A549 (cell line): ENCODE data around the gene ABCC3. TPM values are rescaled to one million over a fixed set of nuclear protein-coding genes. Genes with fewer than 3 reads are reported as not detected.

Experiments
- ATAC-seq, 2 experiments: fragments of 200-7000 bp in 1 of 2; fragments of >200 bp in 1 of 2; cut with Nextera tagmentation in 1 of 2; cut with Tn5 transposase in 1 of 2; 3 replicates each; pipeline versions ENCODE4 v1.8.0 to v1.9.1; 2018 to 2020; ENCODE audit warnings: mild to moderate bottlenecking in 1 of 2, moderate library complexity in 1 of 2
- CTCF ChIA-PET: fragments of 300-600 bp; sonication (Branson Sonifier 250); formaldehyde crosslinking; extraction: SDS; loops from one replicate; lab custom pipeline; 2021; ENCODE audit warnings: antibody characterized with exemption, inconsistent platforms; lab: Yijun Ruan, JAX
- POLR2A ChIA-PET: fragments of 350-600 bp; formaldehyde crosslinking; extraction: SDS; loops from one replicate; lab custom pipeline; 2021; ENCODE audit warnings: antibody characterized with exemption, inconsistent platforms; lab: Yijun Ruan, JAX
- DNase-seq, 2 experiments: peaks; one replicate each; pipeline versions ENCODE4 v3.0.0 to v3.0.0-alpha.2; 2011 to 2016; ENCODE audit warnings: low read depth in 1 of 2, low spot score in 1 of 2
- FAIRE-seq: peaks from 2 replicates; lab custom pipeline; 2011; peaks lifted over from hg19 to GRCh38; lab: Jason Lieb, UNC
- H3K27ac ChIP-seq, 2 experiments: fragments of >200 bp; sonication (Bioruptor Twin); formaldehyde crosslinking; 3 replicates each; pipeline ENCODE4 v1.5.1; 2016 to 2017
- H3K4me1 ChIP-seq: fragments of >200 bp; sonication (Bioruptor Twin); formaldehyde crosslinking; 3 replicates; pipeline ENCODE4 v1.6.1; 2016
- H3K4me2 ChIP-seq: fragments of >200 bp; sonication (Bioruptor Twin); formaldehyde crosslinking; 3 replicates; pipeline ENCODE4 v1.6.1; 2016
- H3K4me3 ChIP-seq: fragments of >200 bp; sonication (Bioruptor Twin); formaldehyde crosslinking; 3 replicates; pipeline ENCODE4 v1.5.1; 2016
- H3K9me3 ChIP-seq: fragments of >200 bp; sonication (Bioruptor Twin); formaldehyde crosslinking; 3 replicates; pipeline ENCODE4 v1.6.1; 2016
- BHLHE40 ChIP-seq: IDR thresholded peaks from 2 replicates; pipeline ENCODE4 v1.6.1; 2012; ENCODE audit warnings: low read depth, low read length, inconsistent platforms
- CEBPB ChIP-seq, 2 experiments: fragments of >200 bp in 1 of 2; sonication (Bioruptor Twin) in 1 of 2; formaldehyde crosslinking in 1 of 2; IDR thresholded peaks; 2 replicates each; pipeline ENCODE4 v1.6.1; 2012 to 2016
- EHF ChIP-seq: fragments of 250-450 bp; sonication (Bioruptor Pico); IDR thresholded peaks from 2 replicates; pipeline ENCODE4 v1.5.0; 2020; ENCODE audit warnings: mild to moderate bottlenecking
- ESRRA ChIP-seq: fragments of 150-350 bp; IDR thresholded peaks from 2 replicates; pipeline ENCODE4 v1.6.1; 2014; ENCODE audit warnings: mild to moderate bottlenecking, low read length, borderline replicate concordance
- FOSB ChIP-seq: fragments of 250-450 bp; sonication (Bioruptor Pico); IDR thresholded peaks from 2 replicates; pipeline ENCODE4 v1.5.0; 2020; ENCODE audit warnings: mild to moderate bottlenecking, moderate library complexity
- FOSL2 ChIP-seq, 2 experiments: fragments of 450-650 bp in 1 of 2; fragments of >200 bp in 1 of 2; sonication (Bioruptor Twin) in 1 of 2; formaldehyde crosslinking; IDR thresholded peaks; 2 replicates each; pipeline versions ENCODE4 v1.5.0 to v1.6.1; 2016 to 2020; ENCODE audit warnings: mild to moderate bottlenecking in 1 of 2, moderate library complexity in 1 of 2
- FOXS1 ChIP-seq: fragments of 250-450 bp; sonication (Bioruptor Pico); IDR thresholded peaks from 2 replicates; pipeline ENCODE4 v1.5.0; 2020; ENCODE audit warnings: mild to moderate bottlenecking, moderate library complexity
- GATA3 ChIP-seq: IDR thresholded peaks from 2 replicates; pipeline ENCODE4 v1.6.1; 2012; ENCODE audit warnings: borderline replicate concordance
- HDAC2 ChIP-seq: fragments of 200-600 bp; sonication (generic); IDR thresholded peaks from 2 replicates; pipeline ENCODE4 v1.6.1; 2016
- HES2 ChIP-seq: fragments of >200 bp; sonication (Bioruptor Twin); formaldehyde crosslinking; IDR thresholded peaks from 2 replicates; pipeline ENCODE4 v1.6.1; 2016
- HOXA7 ChIP-seq: fragments of 250-450 bp; sonication (Bioruptor Pico); IDR thresholded peaks from 2 replicates; pipeline ENCODE4 v1.5.0; 2020; ENCODE audit warnings: mild to moderate bottlenecking, moderate library complexity
- HOXB13 ChIP-seq: fragments of 250-450 bp; sonication (Bioruptor Pico); IDR thresholded peaks from 2 replicates; pipeline ENCODE4 v1.5.0; 2020; ENCODE audit warnings: low read depth, mild to moderate bottlenecking, moderate library complexity
- HOXB5 ChIP-seq: fragments of 250-450 bp; sonication (Bioruptor Pico); IDR thresholded peaks from 2 replicates; pipeline ENCODE4 v1.5.0; 2020; ENCODE audit warnings: mild to moderate bottlenecking, moderate library complexity
- JUN ChIP-seq, 2 experiments: fragments of >200 bp; sonication (Bioruptor Twin); formaldehyde crosslinking; IDR thresholded peaks; 2 replicates in 1 of 2; 3 replicates in 1 of 2; pipeline ENCODE4 v1.6.1; 2016 to 2017
- JUNB ChIP-seq: fragments of >200 bp; sonication (Bioruptor Twin); formaldehyde crosslinking; IDR thresholded peaks from 2 replicates; pipeline ENCODE4 v1.6.1; 2016
- KDM5A ChIP-seq: fragments of 200-600 bp; sonication (generic); IDR thresholded peaks from 2 replicates; pipeline ENCODE4 v1.6.1; 2016; ENCODE audit warnings: antibody characterized with exemption, mild to moderate bottlenecking
- NPAS2 ChIP-seq: fragments of 250-450 bp; sonication (Bioruptor Pico); IDR thresholded peaks from 2 replicates; pipeline ENCODE4 v1.8.0; 2022; ENCODE audit warnings: mild to moderate bottlenecking, moderate library complexity, borderline replicate concordance
- POLR2A ChIP-seq: IDR thresholded peaks from 2 replicates; pipeline ENCODE4 v1.6.1; 2012; ENCODE audit warnings: mild to moderate bottlenecking, low read length
- POLR2AphosphoS2 ChIP-seq: conservative IDR thresholded peaks from 2 replicates; pipeline ENCODE4 v1.6.1; 2012; ENCODE audit warnings: low read length, improper control_type of control experiment, inconsistent platforms
- RARB ChIP-seq: fragments of 250-450 bp; sonication (Bioruptor Pico); IDR thresholded peaks from 2 replicates; pipeline ENCODE4 v1.8.0; 2021; ENCODE audit warnings: mild to moderate bottlenecking, moderate library complexity
- RNF2 ChIP-seq: fragments of 200-600 bp; sonication (generic); IDR thresholded peaks from 2 replicates; pipeline ENCODE4 v1.6.1; 2016; ENCODE audit warnings: low read depth, mild to moderate bottlenecking, antibody characterized with exemption, moderate library complexity, borderline replicate concordance
- USF2 ChIP-seq: fragments of 450-650 bp; IDR thresholded peaks from 2 replicates; pipeline ENCODE4 v1.6.1; 2014; ENCODE audit warnings: antibody characterized with exemption
- WGBS: methylation state at CpG from one replicate; pipeline ENCODE4 v1.1.6; 2017; ENCODE audit errors: missing lambda C conversion rate; 5-methylcytosine and 5-hydroxymethylcytosine counted together
- polyA plus RNA-seq, 4 experiments: library from polyadenylated mRNA; depleted of rRNA in 3 of 4; stranded (reverse); fragments of >200 nt; fragmentation: RNase III in 1 of 4; extraction: RNeasy Plus Mini Kit Qiagen cat#74134 plus additional on column Dnase treatment in 1 of 4; gene quantifications; 2 replicates in 3 of 4; 3 replicates in 1 of 4; pipeline ENCODE4 v1.2.3, GENCODE V29; 2011 to 2017
- TF ChIP-seq, protein P1 (sequence below): fragments of 200-600 bp; sonication (generic); IDR thresholded peaks from 2 replicates; pipeline ENCODE4 v1.6.1; 2016; ENCODE audit warnings: antibody characterized with exemption, mild to moderate bottlenecking, moderate library complexity
- TF ChIP-seq, protein P2 (sequence below): fragments of >200 bp; sonication (Bioruptor Twin); formaldehyde crosslinking; IDR thresholded peaks from 3 replicates; pipeline ENCODE4 v1.6.1; 2016
- TF ChIP-seq, protein P3 (sequence below): fragments of 250-450 bp; sonication (Bioruptor Pico); IDR thresholded peaks from 2 replicates; pipeline ENCODE4 v1.5.0; 2021; ENCODE audit warnings: mild to moderate bottlenecking, moderate library complexity, borderline replicate concordance
- TF ChIP-seq, protein P4 (sequence below): IDR thresholded peaks from 2 replicates; pipeline ENCODE4 v1.6.1; 2012; ENCODE audit warnings: low read depth, borderline replicate concordance
- TF ChIP-seq, protein P5 (sequence below): IDR thresholded peaks from 2 replicates; pipeline ENCODE4 v1.6.1; 2012

Gene ABCC3
- polyA plus RNA-seq, 2 of the 4 experiments (the other 2 are of a cell fraction), result 248 to 342 TPM

DNA sequence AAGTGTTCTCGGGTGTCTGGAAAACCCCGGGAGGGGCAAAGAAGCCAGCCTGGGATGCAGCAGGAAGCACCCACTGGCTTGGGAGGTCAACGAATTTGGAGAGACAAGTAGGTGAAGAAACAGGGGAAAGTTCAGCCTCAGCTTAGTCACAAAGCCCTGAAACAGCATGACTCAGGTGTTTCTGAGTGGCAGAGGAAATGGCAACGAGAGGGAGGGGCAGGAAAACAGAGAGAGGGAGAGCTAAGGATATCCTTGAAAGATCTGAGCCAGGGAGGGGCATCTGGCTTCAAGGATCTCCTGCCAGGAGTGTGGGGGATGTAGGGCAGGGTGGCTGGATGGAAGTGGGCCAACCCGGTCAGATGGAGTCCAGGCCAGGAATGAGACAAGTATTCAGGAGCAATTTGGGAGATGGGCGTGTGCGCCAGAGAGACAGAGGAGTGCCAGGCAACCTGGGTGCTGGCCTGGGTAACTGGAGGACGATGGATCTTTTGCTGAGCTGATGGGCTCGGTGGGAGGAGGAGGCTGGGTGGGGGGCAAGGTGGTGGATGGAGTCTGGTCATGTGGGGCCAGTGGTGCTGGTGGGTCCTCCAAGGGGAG is 27.2 kb downstream of the ABCC3 start (continued):
- TF ChIP-seq, protein P1, sequence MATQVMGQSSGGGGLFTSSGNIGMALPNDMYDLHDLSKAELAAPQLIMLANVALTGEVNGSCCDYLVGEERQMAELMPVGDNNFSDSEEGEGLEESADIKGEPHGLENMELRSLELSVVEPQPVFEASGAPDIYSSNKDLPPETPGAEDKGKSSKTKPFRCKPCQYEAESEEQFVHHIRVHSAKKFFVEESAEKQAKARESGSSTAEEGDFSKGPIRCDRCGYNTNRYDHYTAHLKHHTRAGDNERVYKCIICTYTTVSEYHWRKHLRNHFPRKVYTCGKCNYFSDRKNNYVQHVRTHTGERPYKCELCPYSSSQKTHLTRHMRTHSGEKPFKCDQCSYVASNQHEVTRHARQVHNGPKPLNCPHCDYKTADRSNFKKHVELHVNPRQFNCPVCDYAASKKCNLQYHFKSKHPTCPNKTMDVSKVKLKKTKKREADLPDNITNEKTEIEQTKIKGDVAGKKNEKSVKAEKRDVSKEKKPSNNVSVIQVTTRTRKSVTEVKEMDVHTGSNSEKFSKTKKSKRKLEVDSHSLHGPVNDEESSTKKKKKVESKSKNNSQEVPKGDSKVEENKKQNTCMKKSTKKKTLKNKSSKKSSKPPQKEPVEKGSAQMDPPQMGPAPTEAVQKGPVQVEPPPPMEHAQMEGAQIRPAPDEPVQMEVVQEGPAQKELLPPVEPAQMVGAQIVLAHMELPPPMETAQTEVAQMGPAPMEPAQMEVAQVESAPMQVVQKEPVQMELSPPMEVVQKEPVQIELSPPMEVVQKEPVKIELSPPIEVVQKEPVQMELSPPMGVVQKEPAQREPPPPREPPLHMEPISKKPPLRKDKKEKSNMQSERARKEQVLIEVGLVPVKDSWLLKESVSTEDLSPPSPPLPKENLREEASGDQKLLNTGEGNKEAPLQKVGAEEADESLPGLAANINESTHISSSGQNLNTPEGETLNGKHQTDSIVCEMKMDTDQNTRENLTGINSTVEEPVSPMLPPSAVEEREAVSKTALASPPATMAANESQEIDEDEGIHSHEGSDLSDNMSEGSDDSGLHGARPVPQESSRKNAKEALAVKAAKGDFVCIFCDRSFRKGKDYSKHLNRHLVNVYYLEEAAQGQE, result no peak
- TF ChIP-seq HOXB13 (CRISPR knock-in tag) (peak; percentile 91; the same call in 1 of the 2 replicates), HOXB5 (CRISPR knock-in tag) (peak; percentile 70), FOSL2 (IDR thresholded peaks at IDR 0.05) (peak; percentile 89), FOSL2 (CRISPR knock-in tag; IDR thresholded peaks at IDR 0.05) (peak; percentile 96), NPAS2 (CRISPR knock-in tag) (no peak)
- TF ChIP-seq, protein P2, sequence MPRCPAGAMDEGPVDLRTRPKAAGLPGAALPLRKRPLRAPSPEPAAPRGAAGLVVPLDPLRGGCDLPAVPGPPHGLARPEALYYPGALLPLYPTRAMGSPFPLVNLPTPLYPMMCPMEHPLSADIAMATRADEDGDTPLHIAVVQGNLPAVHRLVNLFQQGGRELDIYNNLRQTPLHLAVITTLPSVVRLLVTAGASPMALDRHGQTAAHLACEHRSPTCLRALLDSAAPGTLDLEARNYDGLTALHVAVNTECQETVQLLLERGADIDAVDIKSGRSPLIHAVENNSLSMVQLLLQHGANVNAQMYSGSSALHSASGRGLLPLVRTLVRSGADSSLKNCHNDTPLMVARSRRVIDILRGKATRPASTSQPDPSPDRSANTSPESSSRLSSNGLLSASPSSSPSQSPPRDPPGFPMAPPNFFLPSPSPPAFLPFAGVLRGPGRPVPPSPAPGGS, result peak; percentile 87; the same call in 2 of the 3 replicates
- TF ChIP-seq, all 56 proteins: peak for 28

DNA sequence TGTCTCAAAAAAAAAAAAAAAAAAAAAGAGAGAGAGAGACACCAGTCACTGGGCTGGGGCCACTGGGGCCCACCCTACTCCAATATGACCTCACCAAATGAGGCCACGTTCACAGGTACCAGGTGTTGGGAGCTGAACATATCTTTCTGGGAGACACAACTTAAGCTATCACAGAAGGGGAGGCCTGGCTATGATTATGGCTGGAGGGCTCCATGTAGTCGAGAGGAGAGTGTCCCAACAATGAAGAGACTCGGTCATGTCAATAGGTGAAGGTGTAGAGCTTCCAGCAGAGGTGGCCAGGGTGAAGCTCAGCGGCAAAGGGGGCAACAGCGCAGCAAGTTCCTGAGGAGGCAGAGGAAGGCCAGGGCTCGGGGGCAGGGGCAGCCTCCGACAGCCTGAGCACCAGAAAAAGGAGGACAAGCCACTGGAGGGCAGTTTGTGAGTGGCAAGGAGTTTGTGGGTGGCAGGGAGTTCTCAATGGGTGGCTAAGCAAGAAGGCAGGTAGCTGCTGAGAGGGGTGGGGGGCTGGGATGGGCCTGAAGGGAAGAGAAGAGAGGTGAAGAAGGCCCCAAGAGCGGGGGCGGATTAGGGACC is 28.0 kb downstream of the ABCC3 start:
- DNase-seq (no peak), ATAC-seq (no peak), FAIRE-seq (no peak)
- peak overlapping the region; percentile 64 for H3K4me2 ChIP-seq
- 0 out of 3 replicates have a peak overlapping the region, but pooled peaks have one; percentile 8 for H3K4me3 ChIP-seq
- 81% methylated on average over 9 of the region's 9 CpGs for WGBS
- peaks cover 97% of the 10 kb centered on the region for H3K4me1 ChIP-seq
- ChIA-PET CTCF (interaction anchor here (0.6 to 52.6 kb wide), 5 partner anchors 9 to 120 kb away, joined by 4 to 2097 read pairs (median 48); partner anchors contain the start of gene ABCC3), POLR2A (interaction anchor here (0.6 to 6.3 kb wide), 7 partner anchors 8 to 111 kb away, joined by 3 to 237 read pairs (median 23); partner anchors contain the start of gene ABCC3)
- peak overlapping the region; percentile 98 for H3K27ac ChIP-seq
- H3K9me3 ChIP-seq, result no peaks in the 10 kb centered on the region
- TF ChIP-seq CEBPB (IDR thresholded peaks at IDR 0.05) (no peak), HOXA7 (peak; percentile 57; the same call in 1 of the 2 replicates), KDM5A (no peak), POLR2A (no peak), RNF2 (no peak), FOXS1 (CRISPR knock-in tag) (no peak; the same call in 1 of the 2 replicates), JUNB (no peak), JUN (IDR thresholded peaks at IDR 0.05) (no peak), BHLHE40 (no peak), GATA3 (no peak), HOXB5 (CRISPR knock-in tag) (0 out of 2 replicates have a peak, but pooled peaks have one; percentile 22), EHF (CRISPR knock-in tag) (no peak), HES2 (no peak), HOXB13 (CRISPR knock-in tag) (no peak), ESRRA (no peak), USF2 (no peak), POLR2AphosphoS2 (no peak), FOSB (CRISPR knock-in tag) (0 out of 2 replicates have a peak, but pooled peaks have one; percentile 39), RARB (CRISPR knock-in tag) (no peak), HDAC2 (no peak)
- TF ChIP-seq, protein P3, sequence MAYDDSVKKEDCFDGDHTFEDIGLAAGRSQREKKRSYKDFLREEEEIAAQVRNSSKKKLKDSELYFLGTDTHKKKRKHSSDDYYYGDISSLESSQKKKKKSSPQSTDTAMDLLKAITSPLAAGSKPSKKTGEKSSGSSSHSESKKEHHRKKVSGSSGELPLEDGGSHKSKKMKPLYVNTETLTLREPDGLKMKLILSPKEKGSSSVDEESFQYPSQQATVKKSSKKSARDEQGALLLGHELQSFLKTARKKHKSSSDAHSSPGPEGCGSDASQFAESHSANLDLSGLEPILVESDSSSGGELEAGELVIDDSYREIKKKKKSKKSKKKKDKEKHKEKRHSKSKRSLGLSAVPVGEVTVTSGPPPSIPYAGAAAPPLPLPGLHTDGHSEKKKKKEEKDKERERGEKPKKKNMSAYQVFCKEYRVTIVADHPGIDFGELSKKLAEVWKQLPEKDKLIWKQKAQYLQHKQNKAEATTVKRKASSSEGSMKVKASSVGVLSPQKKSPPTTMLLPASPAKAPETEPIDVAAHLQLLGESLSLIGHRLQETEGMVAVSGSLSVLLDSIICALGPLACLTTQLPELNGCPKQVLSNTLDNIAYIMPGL (CRISPR knock-in tag), result no peak
- TF ChIP-seq, protein P4, sequence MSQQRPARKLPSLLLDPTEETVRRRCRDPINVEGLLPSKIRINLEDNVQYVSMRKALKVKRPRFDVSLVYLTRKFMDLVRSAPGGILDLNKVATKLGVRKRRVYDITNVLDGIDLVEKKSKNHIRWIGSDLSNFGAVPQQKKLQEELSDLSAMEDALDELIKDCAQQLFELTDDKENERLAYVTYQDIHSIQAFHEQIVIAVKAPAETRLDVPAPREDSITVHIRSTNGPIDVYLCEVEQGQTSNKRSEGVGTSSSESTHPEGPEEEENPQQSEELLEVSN, result no peak
- TF ChIP-seq, protein P5, sequence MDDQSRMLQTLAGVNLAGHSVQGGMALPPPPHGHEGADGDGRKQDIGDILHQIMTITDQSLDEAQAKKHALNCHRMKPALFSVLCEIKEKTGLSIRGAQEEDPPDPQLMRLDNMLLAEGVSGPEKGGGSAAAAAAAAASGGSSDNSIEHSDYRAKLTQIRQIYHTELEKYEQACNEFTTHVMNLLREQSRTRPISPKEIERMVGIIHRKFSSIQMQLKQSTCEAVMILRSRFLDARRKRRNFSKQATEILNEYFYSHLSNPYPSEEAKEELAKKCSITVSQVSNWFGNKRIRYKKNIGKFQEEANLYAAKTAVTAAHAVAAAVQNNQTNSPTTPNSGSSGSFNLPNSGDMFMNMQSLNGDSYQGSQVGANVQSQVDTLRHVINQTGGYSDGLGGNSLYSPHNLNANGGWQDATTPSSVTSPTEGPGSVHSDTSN, result no peak
